Adrenal gland (tissue), 12 donors: ENCODE data around the gene PON2. TPM values are rescaled to one million over a fixed set of nuclear protein-coding genes. Genes with fewer than 3 reads are reported as not detected.

Experiments
- DNase-seq, 7 donors: peaks; one replicate each; pipeline ENCODE4 v3.0.0-alpha.2; 2019 to 2020
- H3K27ac ChIP-seq, 5 donors: fragments of 200-600 bp; sonication (generic) in 4 of 5; 1 replicate in 3 of 5; 2 replicates in 2 of 5; pipeline versions ENCODE4 v1.5.1 to v1.8.0; 2016 to 2020; ENCODE audit warnings: mild to moderate bottlenecking in 1 of 5
- H3K27me3 ChIP-seq: fragments of 200-600 bp; 2 replicates; pipeline ENCODE4 v1.8.0; 2021
- H3K36me3 ChIP-seq, 2 donors: fragments of 200-600 bp; replicated peaks in 1 of 2; 1 replicate in 1 of 2; 2 replicates in 1 of 2; pipeline versions ENCODE4 v1.5.1 to v1.8.0; 2018 to 2022
- H3K4me1 ChIP-seq, 2 donors: fragments of 200-600 bp; replicated peaks in 1 of 2; 1 replicate in 1 of 2; 2 replicates in 1 of 2; pipeline versions ENCODE4 v1.5.1 to v1.8.0; 2018 to 2021
- H3K4me3 ChIP-seq, 4 donors: fragments of 200-600 bp; sonication (generic) in 3 of 4; one replicate each; pipeline ENCODE4 v1.5.1; 2016 to 2018
- H3K9me3 ChIP-seq, 3 donors: fragments of 200-600 bp; sonication (generic) in 1 of 3; replicated peaks in 1 of 3; 1 replicate in 2 of 3; 2 replicates in 1 of 3; pipeline versions ENCODE4 v1.5.1 to v1.8.0; 2016 to 2021
- POLR2A ChIP-seq, 2 donors: fragments of 450-650 bp; IDR thresholded peaks; one replicate each; pipeline ENCODE4 v1.6.1; 2017; ENCODE audit warnings: antibody characterized with exemption in 2 of 2, mild to moderate bottlenecking in 2 of 2, moderate library complexity in 1 of 2
- WGBS, 4 donors: extraction: QIAGEN DNeasy Blood & Tissue Kit in 2 of 4; methylation state at CpG; one replicate each; pipeline versions ENCODE4 v1.1.5 to v1.1.7; 2013 to 2017; 5-methylcytosine and 5-hydroxymethylcytosine counted together
- intact Hi-C, 2 donors: fragments of 100-400 bp; cut with DNase I; formaldehyde crosslinking; loops; one replicate each; pipeline versions ENCODE4 v1.14.1 to v1.15.0; 2022 to 2023
- polyA plus RNA-seq, 3 donors: library from polyadenylated mRNA; stranded (reverse); fragments of 200-250 nt in 2 of 3; fragments of 350-450 nt in 1 of 3; fragmentation: Illumina TruSeq in 1 of 3; extraction: RNeasy Lipid Tissue Mini Kit (QIAGEN cat#74804) in 1 of 3; gene quantifications; one replicate each; pipeline ENCODE4 v1.2.3, GENCODE V29; 2013 to 2014
- total RNA-seq, 9 donors: library from RNA; depleted of rRNA in 4 of 9; stranded (reverse); fragments of >200 nt in 4 of 9; fragments of 120-200 nt in 1 of 9; fragmentation: NEBNext Ultra II Directional in 1 of 9; extraction: Animal tissue kit (Norgen Biotek cat#: 25700) in 1 of 9; gene quantifications; one replicate each; pipeline versions ENCODE4 v1.1.0 to v1.2.4, GENCODE V29; 2013 to 2023
- TF ChIP-seq, protein P1 (sequence below), 6 experiments: fragments of 450-650 bp in 4 of 6; fragments of 200-600 bp in 2 of 6; sonication (generic) in 1 of 6; IDR thresholded peaks; 1 replicate in 5 of 6; 2 replicates in 1 of 6; pipeline versions ENCODE4 v1.5.1 to v1.8.0; 2016 to 2021; ENCODE audit warnings: antibody characterized with exemption in 6 of 6, mild to moderate bottlenecking in 2 of 6, moderate library complexity in 1 of 6
- donor health status: healthy with polysubstance abuse.
- donor health status: Bipolar disorder and iron deficiency.
- donor health status: DM: yes; HTN: yes; CAD: no.
- donor health status: DM: no; HTN: no; CAD: no.
- donor health status: DM: no; HTN: no; CAD: no.
- donor health status: DM: yes; HTN: yes; CAD: no.

Gene PON2
- total and polyA plus RNA-seq, 12 donors: 74.4 to 369 (median 230) TPM

DNA sequence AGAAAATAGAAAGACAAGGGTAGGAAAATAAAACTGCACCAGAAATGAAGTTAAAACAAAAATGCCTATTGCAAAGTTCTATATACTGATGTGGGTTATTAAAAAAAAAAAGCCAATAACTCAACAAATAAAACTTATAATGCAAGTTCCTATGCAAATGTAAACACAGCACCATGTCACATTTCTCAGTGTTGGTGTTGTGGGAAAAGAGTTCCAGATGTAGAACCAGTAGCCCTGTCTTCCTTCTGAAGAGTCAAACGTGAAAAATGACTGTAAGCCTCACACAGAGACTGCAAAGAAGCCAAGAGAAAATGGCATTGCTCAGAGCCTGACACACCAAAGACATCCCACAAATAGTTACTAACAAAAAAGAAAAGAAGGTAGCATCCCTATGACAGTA is 10.1 kb downstream of the PON2 start:
- no peaks in the 10 kb centered on the region for H3K9me3 ChIP-seq
- WGBS, 4 donors: 34 to 57% (median 49%) methylated on average over 1 of the region's 1 CpG
- H3K4me3 ChIP-seq: no peak overlapping the region
- no peak for DNase-seq
- no peak overlapping the region for H3K27ac ChIP-seq
- H3K27me3 ChIP-seq: no peaks in the 10 kb centered on the region
- intact Hi-C loops: no loop called here
- peaks cover 9 to 13% of the 10 kb centered on the region in 2 donors for H3K4me1 ChIP-seq
- TF ChIP-seq, protein P1, sequence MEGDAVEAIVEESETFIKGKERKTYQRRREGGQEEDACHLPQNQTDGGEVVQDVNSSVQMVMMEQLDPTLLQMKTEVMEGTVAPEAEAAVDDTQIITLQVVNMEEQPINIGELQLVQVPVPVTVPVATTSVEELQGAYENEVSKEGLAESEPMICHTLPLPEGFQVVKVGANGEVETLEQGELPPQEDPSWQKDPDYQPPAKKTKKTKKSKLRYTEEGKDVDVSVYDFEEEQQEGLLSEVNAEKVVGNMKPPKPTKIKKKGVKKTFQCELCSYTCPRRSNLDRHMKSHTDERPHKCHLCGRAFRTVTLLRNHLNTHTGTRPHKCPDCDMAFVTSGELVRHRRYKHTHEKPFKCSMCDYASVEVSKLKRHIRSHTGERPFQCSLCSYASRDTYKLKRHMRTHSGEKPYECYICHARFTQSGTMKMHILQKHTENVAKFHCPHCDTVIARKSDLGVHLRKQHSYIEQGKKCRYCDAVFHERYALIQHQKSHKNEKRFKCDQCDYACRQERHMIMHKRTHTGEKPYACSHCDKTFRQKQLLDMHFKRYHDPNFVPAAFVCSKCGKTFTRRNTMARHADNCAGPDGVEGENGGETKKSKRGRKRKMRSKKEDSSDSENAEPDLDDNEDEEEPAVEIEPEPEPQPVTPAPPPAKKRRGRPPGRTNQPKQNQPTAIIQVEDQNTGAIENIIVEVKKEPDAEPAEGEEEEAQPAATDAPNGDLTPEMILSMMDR (IDR thresholded peaks at IDR 0.05): no peak
- TF ChIP-seq POLR2A (IDR thresholded peaks at IDR 0.05): no peak
- no peaks in the 10 kb centered on the region for H3K36me3 ChIP-seq

DNA sequence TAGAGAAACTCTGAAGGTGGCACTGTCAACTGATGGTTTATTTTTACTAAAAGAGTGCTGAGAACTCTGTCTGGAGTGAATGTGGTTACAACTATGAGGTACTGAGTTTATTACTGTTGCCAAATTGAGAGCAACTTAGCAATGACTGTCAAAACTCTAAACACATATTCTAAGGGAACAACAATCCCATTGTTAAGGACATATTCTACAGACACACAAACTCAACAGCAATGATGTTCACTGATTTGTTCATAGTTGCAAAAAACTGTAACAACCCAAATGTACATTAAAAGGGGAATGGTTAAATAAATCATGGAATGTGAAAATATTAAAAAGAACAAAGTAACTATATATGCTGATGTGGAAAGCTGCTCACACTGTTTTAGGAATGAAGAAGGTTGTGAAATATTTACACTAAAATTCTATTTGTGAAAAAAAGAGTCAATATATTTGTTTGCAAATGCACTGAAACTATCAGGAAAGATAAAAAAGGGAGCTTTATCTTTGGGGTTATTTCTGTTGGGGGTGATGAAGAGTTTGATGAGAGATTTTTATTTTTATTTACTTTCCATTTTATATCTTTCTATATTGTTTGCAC is 12.9 kb downstream of the PON2 start:
- TF ChIP-seq, protein P1 (IDR thresholded peaks at IDR 0.05): no peak
- no peak for TF ChIP-seq POLR2A (IDR thresholded peaks at IDR 0.05)
- no peaks in the 10 kb centered on the region for H3K27me3 ChIP-seq
- no peak for DNase-seq
- peaks cover 9 to 29% of the 10 kb centered on the region in 2 donors for H3K4me1 ChIP-seq
- no peaks in the 10 kb centered on the region for H3K9me3 ChIP-seq
- no peak overlapping the region for H3K4me3 ChIP-seq
- intact Hi-C loops: no loop called here
- no peak overlapping the region for H3K27ac ChIP-seq
- no peaks in the 10 kb centered on the region for H3K36me3 ChIP-seq

DNA sequence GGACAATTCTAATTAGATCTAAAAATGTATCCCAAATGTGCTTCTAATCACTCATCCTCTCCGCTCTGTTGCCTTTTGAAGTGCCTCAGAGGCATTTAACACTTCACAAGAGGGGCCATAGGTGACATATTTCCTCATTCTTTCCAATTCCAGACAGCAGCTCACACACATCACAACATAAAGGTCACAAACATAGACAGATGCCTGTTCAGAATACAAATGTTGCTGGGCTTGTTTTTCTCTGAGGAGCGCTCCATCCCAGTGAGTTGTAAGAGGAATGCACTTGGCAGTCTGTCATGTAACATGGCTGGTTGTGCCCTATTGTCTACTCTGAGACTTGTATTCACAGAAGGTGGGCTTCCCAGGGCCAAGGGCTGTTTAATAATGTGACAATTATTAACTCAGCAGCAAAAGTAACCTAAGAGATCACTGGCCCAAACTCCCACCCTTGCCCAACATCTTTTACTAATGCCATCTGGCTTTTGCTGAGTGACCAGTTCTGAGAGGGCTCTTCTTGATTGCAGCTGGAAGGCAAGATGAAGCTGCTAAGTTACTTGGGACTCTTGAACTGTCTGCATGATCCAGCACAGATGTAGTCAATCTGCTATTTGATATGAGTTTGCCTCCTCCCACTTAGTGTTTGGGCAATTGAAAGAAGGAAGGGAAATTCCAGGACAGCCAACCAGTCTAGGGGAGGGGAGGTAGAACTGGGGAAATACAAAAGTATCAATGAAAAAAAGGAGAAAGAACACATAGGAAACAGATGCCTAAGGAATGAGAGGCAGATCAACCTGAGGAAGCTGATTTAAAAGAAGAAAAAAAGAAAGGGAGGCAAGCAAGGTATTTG is 13.6 kb downstream of the PON2 start:
- TF ChIP-seq POLR2A (IDR thresholded peaks at IDR 0.05): no peak
- TF ChIP-seq, protein P1 (IDR thresholded peaks at IDR 0.05): no peak
- Histone ChIP-seq H3K36me3 (no peaks in the 10 kb centered on the region), H3K27me3 (no peaks in the 10 kb centered on the region), H3K9me3 (no peaks in the 10 kb centered on the region), H3K4me1 (peaks cover 9 to 29% of the 10 kb centered on the region in 2 donors), H3K27ac (peak overlapping the region in 1 of 5 donors; percentile 22), H3K4me3 (no peak overlapping the region)
- WGBS, 4 donors: 87 to 90% (median 88%) methylated on average over 2 of the region's 2 CpGs
- no peak for DNase-seq
- intact Hi-C loops: no loop called here

DNA sequence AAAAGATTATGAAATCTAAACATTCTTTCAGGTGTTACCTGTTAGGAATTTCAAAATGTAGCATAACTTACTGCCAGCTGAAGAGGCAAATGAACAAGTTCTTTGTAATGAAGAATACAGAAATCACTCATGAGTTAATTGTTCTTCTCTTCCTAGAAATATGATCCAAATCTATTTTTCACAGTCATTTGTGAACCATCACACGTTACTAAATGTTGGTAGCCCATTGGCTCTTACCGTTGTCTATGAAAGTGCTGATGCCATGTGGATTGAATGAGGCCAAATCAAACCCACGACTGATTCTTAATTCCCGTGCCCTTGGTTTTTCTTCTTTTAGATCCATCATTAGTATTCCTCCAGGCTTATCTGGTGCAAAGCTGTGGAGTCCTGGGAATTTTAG is 22.8 kb downstream of the PON2 start:
- TF ChIP-seq, protein P1 (IDR thresholded peaks at IDR 0.05): no peak
- no peak for TF ChIP-seq POLR2A (IDR thresholded peaks at IDR 0.05)
- Histone ChIP-seq H3K27ac (no peak overlapping the region), H3K9me3 (no peaks in the 10 kb centered on the region), H3K36me3 (peaks cover 0 to 36% of the 10 kb centered on the region in 2 donors), H3K4me3 (no peak overlapping the region), H3K27me3 (no peaks in the 10 kb centered on the region), H3K4me1 (no peaks in the 10 kb centered on the region)
- intact Hi-C loops: no loop called here
- no peak for DNase-seq
- WGBS, 4 donors: 73 to 85% (median 79%) methylated on average over 4 of the region's 4 CpGs
